Astrocyte (in vitro differentiated cells and primary cell): Measurements from ENCODE around the gene DUSP11. TPM values are rescaled to one million over a fixed set of nuclear protein-coding genes. Genes with fewer than 3 reads are reported as not detected.

Source experiments
- DNase-seq: peaks from one replicate; pipeline ENCODE4 v3.0.0-alpha.2; 2010; ENCODE audit warnings: low read depth
- FAIRE-seq: peaks from 2 replicates; lab custom pipeline; 2011; peaks lifted over from hg19 to GRCh38; lab: Jason Lieb, UNC
- H2AFZ ChIP-seq: 2 replicates; pipeline ENCODE4 v1.6.0; 2012; ENCODE audit warnings: low read depth, low read length, inconsistent platforms
- H3K27ac ChIP-seq: 2 replicates; pipeline ENCODE4 v1.5.1; 2011; ENCODE audit warnings: low read depth, low read length, inconsistent platforms
- H3K27me3 ChIP-seq: 2 replicates; pipeline ENCODE4 v1.6.0; 2011; ENCODE audit warnings: low read length, inconsistent platforms; ENCODE audit not compliant: insufficient read depth
- H3K36me3 ChIP-seq: 2 replicates; pipeline ENCODE4 v1.5.1; 2011; ENCODE audit warnings: low read length, inconsistent platforms; ENCODE audit not compliant: insufficient read depth
- H3K4me1 ChIP-seq: 2 replicates; pipeline ENCODE4 v1.5.1; 2011; ENCODE audit warnings: low read length, inconsistent platforms; ENCODE audit not compliant: insufficient read depth
- H3K4me2 ChIP-seq: 2 replicates; pipeline ENCODE4 v1.6.0; 2012; ENCODE audit warnings: low read length, inconsistent platforms
- H3K4me3 ChIP-seq: 2 replicates; pipeline ENCODE4 v1.5.1; 2011; ENCODE audit warnings: low read depth, mild to moderate bottlenecking, low read length, inconsistent platforms; ENCODE audit not compliant: insufficient read depth
- H3K79me2 ChIP-seq: 2 replicates; pipeline ENCODE4 v1.6.0; 2012; ENCODE audit warnings: mild to moderate bottlenecking, low read length, inconsistent platforms; ENCODE audit not compliant: insufficient read depth
- H3K9ac ChIP-seq: 2 replicates; pipeline ENCODE4 v1.6.0; 2012; ENCODE audit warnings: mild to moderate bottlenecking, low read length, inconsistent platforms
- H3K9me3 ChIP-seq: 2 replicates; pipeline ENCODE4 v1.5.1; 2012; ENCODE audit warnings: low read depth, mild to moderate bottlenecking, low read length, inconsistent platforms; ENCODE audit not compliant: insufficient read depth
- H4K20me1 ChIP-seq: 2 replicates; pipeline ENCODE4 v1.6.0; 2012; ENCODE audit warnings: low read length, inconsistent platforms; ENCODE audit not compliant: insufficient read depth
- H3K27ac Mint-ChIP-seq: one replicate; pipeline ENCODE4 v1.8.0; 2021; ENCODE audit warnings: mild to moderate bottlenecking, mixed read lengths; ENCODE audit not compliant: unreplicated experiment
- H3K27me3 Mint-ChIP-seq: one replicate; pipeline ENCODE4 v1.8.0; 2021; ENCODE audit warnings: low read depth, mixed read lengths; ENCODE audit not compliant: unreplicated experiment
- H3K36me3 Mint-ChIP-seq: one replicate; pipeline ENCODE4 v1.8.0; 2021; ENCODE audit warnings: low read depth, mixed read lengths; ENCODE audit not compliant: unreplicated experiment
- H3K4me1 Mint-ChIP-seq: one replicate; pipeline ENCODE4 v1.8.0; 2021; ENCODE audit warnings: low read depth, mixed read lengths; ENCODE audit not compliant: unreplicated experiment
- H3K4me3 Mint-ChIP-seq: one replicate; pipeline ENCODE4 v1.8.0; 2021; ENCODE audit warnings: mild to moderate bottlenecking, moderate library complexity, mixed read lengths; ENCODE audit not compliant: unreplicated experiment
- H3K9me3 Mint-ChIP-seq: one replicate; pipeline ENCODE4 v1.8.0; 2021; ENCODE audit warnings: mild to moderate bottlenecking, mixed read lengths; ENCODE audit not compliant: unreplicated experiment
- EZH2 ChIP-seq: IDR thresholded peaks from 2 replicates; pipeline ENCODE4 v1.6.1; 2012; ENCODE audit warnings: mild to moderate bottlenecking, low read length, inconsistent platforms; ENCODE audit not compliant: insufficient read depth
- total RNA-seq: library from RNA; stranded (reverse); gene quantifications from 2 replicates; pipeline ENCODE4 v1.2.1, GENCODE V29; 2021
- TF ChIP-seq, protein P1 (sequence below): IDR thresholded peaks from 2 replicates; pipeline ENCODE4 v1.5.1; 2011; ENCODE audit warnings: low read depth, mild to moderate bottlenecking, inconsistent platforms, low read length, moderate library complexity; ENCODE audit not compliant: insufficient read depth

DUSP11 gene
- total RNA-seq, 1 donor from 2014 or later, result 39.6 TPM

- FAIRE-seq, result no peak
- TF ChIP-seq, protein P1, sequence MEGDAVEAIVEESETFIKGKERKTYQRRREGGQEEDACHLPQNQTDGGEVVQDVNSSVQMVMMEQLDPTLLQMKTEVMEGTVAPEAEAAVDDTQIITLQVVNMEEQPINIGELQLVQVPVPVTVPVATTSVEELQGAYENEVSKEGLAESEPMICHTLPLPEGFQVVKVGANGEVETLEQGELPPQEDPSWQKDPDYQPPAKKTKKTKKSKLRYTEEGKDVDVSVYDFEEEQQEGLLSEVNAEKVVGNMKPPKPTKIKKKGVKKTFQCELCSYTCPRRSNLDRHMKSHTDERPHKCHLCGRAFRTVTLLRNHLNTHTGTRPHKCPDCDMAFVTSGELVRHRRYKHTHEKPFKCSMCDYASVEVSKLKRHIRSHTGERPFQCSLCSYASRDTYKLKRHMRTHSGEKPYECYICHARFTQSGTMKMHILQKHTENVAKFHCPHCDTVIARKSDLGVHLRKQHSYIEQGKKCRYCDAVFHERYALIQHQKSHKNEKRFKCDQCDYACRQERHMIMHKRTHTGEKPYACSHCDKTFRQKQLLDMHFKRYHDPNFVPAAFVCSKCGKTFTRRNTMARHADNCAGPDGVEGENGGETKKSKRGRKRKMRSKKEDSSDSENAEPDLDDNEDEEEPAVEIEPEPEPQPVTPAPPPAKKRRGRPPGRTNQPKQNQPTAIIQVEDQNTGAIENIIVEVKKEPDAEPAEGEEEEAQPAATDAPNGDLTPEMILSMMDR, result no peak
- TF ChIP-seq EZH2, result no peak
- Histone ChIP-seq H3K4me2 (no peak overlapping the region), H3K9ac (no peak overlapping the region), H3K4me3 (no peak overlapping the region), H3K79me2 (peaks cover 56% of the 10 kb centered on the region), H3K27ac (no peak overlapping the region), H3K36me3 (peaks cover 27% of the 10 kb centered on the region), H4K20me1 (peaks cover 26% of the 10 kb centered on the region), H3K4me1 (peaks cover 6% of the 10 kb centered on the region), H2AFZ (no peak overlapping the region), H3K9me3 (no peaks in the 10 kb centered on the region), H3K27me3 (no peaks in the 10 kb centered on the region)
- peak overlapping the region; percentile 96 for H3K27ac Mint-ChIP-seq
- no peak for DNase-seq
- H3K27me3 Mint-ChIP-seq, result no peaks in the 10 kb centered on the region
- H3K4me3 Mint-ChIP-seq, result peak overlapping the region; percentile 22
- no peaks in the 10 kb centered on the region for H3K9me3 Mint-ChIP-seq
- peaks cover 22% of the 10 kb centered on the region for H3K4me1 Mint-ChIP-seq
- peaks cover 22% of the 10 kb centered on the region for H3K36me3 Mint-ChIP-seq
Observed at GRCh38 chr2:73776381-73776780, 3.5 kb downstream of the DUSP11 start.

DNA sequence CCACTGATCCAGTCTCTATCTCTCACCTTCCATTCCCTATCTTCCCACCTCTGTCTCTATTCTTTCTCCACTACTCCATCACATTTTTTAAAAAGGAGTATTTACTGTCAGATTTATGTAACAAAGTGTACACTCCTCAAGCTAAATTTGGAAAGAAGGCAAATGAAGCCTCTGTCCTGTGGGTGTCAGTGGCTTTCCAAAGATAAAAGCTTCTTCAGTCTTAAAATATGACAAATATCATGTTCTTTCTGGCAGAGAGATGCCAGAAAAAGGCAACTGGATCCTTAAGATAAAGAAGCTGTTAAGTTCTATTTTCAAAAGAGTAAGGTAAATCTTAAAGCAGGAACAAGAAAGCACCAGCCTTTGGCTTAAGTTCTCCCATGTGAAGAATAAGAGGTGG is 7.1 kb downstream of the DUSP11 start:
- Histone ChIP-seq H3K4me2 (no peak overlapping the region), H2AFZ (no peak overlapping the region), H3K4me1 (no peaks in the 10 kb centered on the region), H4K20me1 (peaks cover 33% of the 10 kb centered on the region), H3K9me3 (no peaks in the 10 kb centered on the region), H3K79me2 (peaks cover 51% of the 10 kb centered on the region), H3K4me3 (no peak overlapping the region), H3K27ac (no peak overlapping the region), H3K36me3 (peaks cover 42% of the 10 kb centered on the region), H3K9ac (no peak overlapping the region), H3K27me3 (no peaks in the 10 kb centered on the region)
- no peaks in the 10 kb centered on the region for H3K9me3 Mint-ChIP-seq
- no peak overlapping the region for H3K27ac Mint-ChIP-seq
- no peaks in the 10 kb centered on the region for H3K27me3 Mint-ChIP-seq
- H3K36me3 Mint-ChIP-seq, result peaks cover 28% of the 10 kb centered on the region
- TF ChIP-seq EZH2, result no peak
- TF ChIP-seq, protein P1, result no peak
- H3K4me3 Mint-ChIP-seq, result no peak overlapping the region
- H3K4me1 Mint-ChIP-seq, result peaks cover 22% of the 10 kb centered on the region
- no peak for FAIRE-seq
- DNase-seq, result no peak

DNA sequence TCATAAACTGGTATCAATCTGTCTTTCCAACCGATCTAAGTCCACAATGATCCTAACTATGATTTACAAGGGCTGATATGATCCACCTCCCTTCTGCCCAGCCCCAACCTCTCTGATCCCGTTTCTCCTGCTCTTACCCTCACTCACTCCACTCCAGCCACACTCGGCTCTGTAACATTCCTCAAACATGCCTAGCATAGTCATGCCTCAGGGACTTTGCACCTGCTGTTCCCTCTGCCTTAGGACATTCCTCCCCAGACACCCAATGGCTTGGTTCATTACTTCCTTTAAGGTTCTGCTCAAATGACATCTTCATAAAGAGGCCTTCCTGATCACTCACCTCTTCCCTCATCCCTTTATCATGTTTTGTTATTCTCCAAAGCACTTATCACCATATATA is 9.2 kb downstream of the DUSP11 start:
- TF ChIP-seq, protein P1, result no peak
- TF ChIP-seq EZH2, result no peak
- Histone ChIP-seq H3K79me2 (peaks cover 32% of the 10 kb centered on the region), H3K9ac (no peak overlapping the region), H3K9me3 (no peaks in the 10 kb centered on the region), H3K36me3 (peaks cover 51% of the 10 kb centered on the region), H3K27me3 (no peaks in the 10 kb centered on the region), H4K20me1 (peaks cover 27% of the 10 kb centered on the region), H3K27ac (no peak overlapping the region), H3K4me1 (no peaks in the 10 kb centered on the region), H3K4me2 (no peak overlapping the region), H3K4me3 (no peak overlapping the region), H2AFZ (no peak overlapping the region)
- Mint-ChIP-seq H3K4me3 (no peak overlapping the region), H3K36me3 (peaks cover 37% of the 10 kb centered on the region), H3K27ac (no peak overlapping the region), H3K27me3 (no peaks in the 10 kb centered on the region), H3K9me3 (no peaks in the 10 kb centered on the region), H3K4me1 (peaks cover 6% of the 10 kb centered on the region)
- no peak for FAIRE-seq
- no peak for DNase-seq
